ENCODE measurements around the gene PEX6.

- no peak for TF ChIP-seq EZH2 (IDR thresholded peaks at IDR 0.05)
- TF ChIP-seq POLR2AphosphoS5 (IDR thresholded peaks at IDR 0.05; ENCODE audit: borderline replicate concordance, low read depth, low read length), result no peak
These were observed 9.6 kb downstream of the PEX6 start for GRCh38 chr6:42969431-42969830.

Measured in SK-N-MC (cell line).